ENCODE measurements around the gene ADD1.

The ADD1 gene

GRCh38 chr4:2819244-2820215 is 24.1 kb upstream of the ADD1 start:
- TF ChIP-seq SUZ12 (IDR thresholded peaks at IDR 0.05; ENCODE audit: extremely low read depth, insufficient read depth, insufficient read length) (no peak), ZNF274 (IDR thresholded peaks at IDR 0.05; ENCODE audit: low read depth, low read length) (no peak), YY1 (IDR thresholded peaks at IDR 0.05; ENCODE audit: insufficient read depth, insufficient read length) (no peak)
- H3K4me3 ChIP-seq (ENCODE audit: insufficient read length, low read depth), result no peak overlapping the region
- no peak for DNase-seq (ENCODE audit: low read depth, low spot score)
- no peak overlapping the region for H3K9ac ChIP-seq (ENCODE audit: insufficient read length, low read depth)
- H3K36me3 ChIP-seq (ENCODE audit: insufficient read depth, insufficient read length, low read length), result peaks cover 42% of the 10 kb centered on the region
- H3K9me3 ChIP-seq (ENCODE audit: insufficient read depth, low read length), result peaks cover 4% of the 10 kb centered on the region; the same call in 1 of the 2 replicates
- peaks cover 15% of the 10 kb centered on the region for H3K4me1 ChIP-seq (ENCODE audit: insufficient read depth, insufficient read length)
- H3K27me3 ChIP-seq (ENCODE audit: insufficient read depth, insufficient read length), result peaks cover 13% of the 10 kb centered on the region

- TF ChIP-seq ZNF274 (IDR thresholded peaks at IDR 0.05; ENCODE audit: low read depth, low read length) (no peak), SUZ12 (IDR thresholded peaks at IDR 0.05; ENCODE audit: extremely low read depth, insufficient read depth, insufficient read length) (no peak), YY1 (IDR thresholded peaks at IDR 0.05; ENCODE audit: insufficient read depth, insufficient read length) (no peak)
- no peak for DNase-seq (ENCODE audit: low read depth, low spot score)
- H3K36me3 ChIP-seq (ENCODE audit: insufficient read depth, insufficient read length, low read length), result peaks cover 50% of the 10 kb centered on the region
- H3K9me3 ChIP-seq (ENCODE audit: insufficient read depth, low read length), result peaks cover 4% of the 10 kb centered on the region; the same call in 1 of the 2 replicates
- H3K27me3 ChIP-seq (ENCODE audit: insufficient read depth, insufficient read length), result peaks cover 13% of the 10 kb centered on the region
- no peak overlapping the region for H3K9ac ChIP-seq (ENCODE audit: insufficient read length, low read depth)
- peaks cover 11% of the 10 kb centered on the region for H3K4me1 ChIP-seq (ENCODE audit: insufficient read depth, insufficient read length)
- H3K4me3 ChIP-seq (ENCODE audit: insufficient read length, low read depth), result no peak overlapping the region
These were observed 23.2 kb upstream of the ADD1 start for GRCh38 chr4:2820216-2820982.

- peaks cover 11% of the 10 kb centered on the region for H3K4me1 ChIP-seq (ENCODE audit: insufficient read depth, insufficient read length)
- peaks cover 71% of the 10 kb centered on the region for H3K36me3 ChIP-seq (ENCODE audit: insufficient read depth, insufficient read length, low read length)
- DNase-seq (ENCODE audit: low read depth, low spot score), result no peak
- H3K27me3 ChIP-seq (ENCODE audit: insufficient read depth, insufficient read length), result peaks cover 2% of the 10 kb centered on the region
- H3K9ac ChIP-seq (ENCODE audit: insufficient read length, low read depth), result no peak overlapping the region
- H3K4me3 ChIP-seq (ENCODE audit: insufficient read length, low read depth), result no peak overlapping the region
- TF ChIP-seq SUZ12 (IDR thresholded peaks at IDR 0.05; ENCODE audit: extremely low read depth, insufficient read depth, insufficient read length), result no peak
- TF ChIP-seq ZNF274 (IDR thresholded peaks at IDR 0.05; ENCODE audit: low read depth, low read length), result no peak
- no peak for TF ChIP-seq YY1 (IDR thresholded peaks at IDR 0.05; ENCODE audit: insufficient read depth, insufficient read length)
- no peaks in the 10 kb centered on the region for H3K9me3 ChIP-seq (ENCODE audit: insufficient read depth, low read length)
These were observed 21.0 kb upstream of the ADD1 start for GRCh38 chr4:2822461-2823300.

- TF ChIP-seq SUZ12 (IDR thresholded peaks at IDR 0.05; ENCODE audit: extremely low read depth, insufficient read depth, insufficient read length) (no peak), ZNF274 (IDR thresholded peaks at IDR 0.05; ENCODE audit: low read depth, low read length) (no peak), YY1 (IDR thresholded peaks at IDR 0.05; ENCODE audit: insufficient read depth, insufficient read length) (no peak)
- no peak overlapping the region for H3K4me3 ChIP-seq (ENCODE audit: insufficient read length, low read depth)
- peaks cover 77% of the 10 kb centered on the region for H3K36me3 ChIP-seq (ENCODE audit: insufficient read depth, insufficient read length, low read length)
- peaks cover 9% of the 10 kb centered on the region for H3K4me1 ChIP-seq (ENCODE audit: insufficient read depth, insufficient read length)
- no peaks in the 10 kb centered on the region for H3K27me3 ChIP-seq (ENCODE audit: insufficient read depth, insufficient read length)
- no peaks in the 10 kb centered on the region for H3K9me3 ChIP-seq (ENCODE audit: insufficient read depth, low read length)
- no peak for DNase-seq (ENCODE audit: low read depth, low spot score)
- no peak overlapping the region for H3K9ac ChIP-seq (ENCODE audit: insufficient read length, low read depth)
These were observed 20.4 kb upstream of the ADD1 start for GRCh38 chr4:2823301-2823670.

- no peaks in the 10 kb centered on the region for H3K27me3 ChIP-seq (ENCODE audit: insufficient read depth, insufficient read length)
- H3K36me3 ChIP-seq (ENCODE audit: insufficient read depth, insufficient read length, low read length), result peaks cover 82% of the 10 kb centered on the region
- peaks cover 9% of the 10 kb centered on the region for H3K4me1 ChIP-seq (ENCODE audit: insufficient read depth, insufficient read length)
- no peak overlapping the region for H3K4me3 ChIP-seq (ENCODE audit: insufficient read length, low read depth)
- H3K9me3 ChIP-seq (ENCODE audit: insufficient read depth, low read length), result no peaks in the 10 kb centered on the region
- no peak overlapping the region for H3K9ac ChIP-seq (ENCODE audit: insufficient read length, low read depth)
- no peak for DNase-seq (ENCODE audit: low read depth, low spot score)
- TF ChIP-seq YY1 (IDR thresholded peaks at IDR 0.05; ENCODE audit: insufficient read depth, insufficient read length) (no peak), ZNF274 (IDR thresholded peaks at IDR 0.05; ENCODE audit: low read depth, low read length) (no peak), SUZ12 (IDR thresholded peaks at IDR 0.05; ENCODE audit: extremely low read depth, insufficient read depth, insufficient read length) (no peak)
These were observed 19.8 kb upstream of the ADD1 start for GRCh38 chr4:2823671-2824328.

- Histone ChIP-seq H3K9ac (ENCODE audit: insufficient read length, low read depth) (no peak overlapping the region), H3K27me3 (ENCODE audit: insufficient read depth, insufficient read length) (no peaks in the 10 kb centered on the region), H3K4me1 (ENCODE audit: insufficient read depth, insufficient read length) (peaks cover 9% of the 10 kb centered on the region), H3K36me3 (ENCODE audit: insufficient read depth, insufficient read length, low read length) (peaks cover 85% of the 10 kb centered on the region), H3K9me3 (ENCODE audit: insufficient read depth, low read length) (no peaks in the 10 kb centered on the region), H3K4me3 (ENCODE audit: insufficient read length, low read depth) (no peak overlapping the region)
- TF ChIP-seq YY1 (IDR thresholded peaks at IDR 0.05; ENCODE audit: insufficient read depth, insufficient read length) (no peak), SUZ12 (IDR thresholded peaks at IDR 0.05; ENCODE audit: extremely low read depth, insufficient read depth, insufficient read length) (no peak), ZNF274 (IDR thresholded peaks at IDR 0.05; ENCODE audit: low read depth, low read length) (no peak)
- no peak for DNase-seq (ENCODE audit: low read depth, low spot score)
These were observed 19.3 kb upstream of the ADD1 start for GRCh38 chr4:2824329-2824835.

All from NT2/D1 (cell line).